Astrocyte of the spinal cord (primary cell): ENCODE results near the gene CHPT1.

Experiments
- DNase-seq: peaks from one replicate; pipeline ENCODE4 v3.0.0; 2011; ENCODE audit warnings: low read depth, low spot score
- H3K4me3 ChIP-seq: 2 replicates; pipeline ENCODE4 v1.5.1; 2011; ENCODE audit warnings: low read depth, mild to moderate bottlenecking, low read length, moderate library complexity
- CTCF ChIP-seq: IDR thresholded peaks from 2 replicates; pipeline ENCODE4 v1.5.1; 2012; ENCODE audit warnings: low read depth, mild to moderate bottlenecking, low read length, inconsistent platforms
- in situ Hi-C: cut with HindIII; loops from 2 replicates; pipeline ENCODE4 v1.10.0; 2017; ENCODE audit warnings: low sequenced_read_pairs

CHPT1 gene

GRCh38 chr12:101750152-101750551 is 52.7 kb downstream of the CHPT1 start:
- TF ChIP-seq CTCF: no peak
- in situ Hi-C loops: no loop called here
- H3K4me3 ChIP-seq: no peak overlapping the region
- no peak for DNase-seq

GRCh38 chr12:101759396-101760047 is 62.1 kb downstream of the CHPT1 start:
- no peak overlapping the region for H3K4me3 ChIP-seq
- peak; percentile 76 for TF ChIP-seq CTCF
- DNase-seq: peak; percentile 42
- in situ Hi-C loops: no loop called here

- in situ Hi-C loops: no loop called here
- no peak for DNase-seq
- no peak overlapping the region for H3K4me3 ChIP-seq
- no peak for TF ChIP-seq CTCF
Observed at GRCh38 chr12:101761350-101761749, 63.9 kb downstream of the CHPT1 start.

- TF ChIP-seq CTCF: no peak
- DNase-seq: no peak
- H3K4me3 ChIP-seq: no peak overlapping the region
- in situ Hi-C loops: no loop called here
Observed at GRCh38 chr12:101761781-101762180, 64.3 kb downstream of the CHPT1 start.

- TF ChIP-seq CTCF: no peak
- no peak for DNase-seq
- H3K4me3 ChIP-seq: no peak overlapping the region
- in situ Hi-C loops: no loop called here
Observed at GRCh38 chr12:101763246-101763931, 65.9 kb downstream of the CHPT1 start.

GRCh38 chr12:101764051-101764792 is 66.8 kb downstream of the CHPT1 start:
- TF ChIP-seq CTCF: no peak
- no peak overlapping the region for H3K4me3 ChIP-seq
- DNase-seq: no peak
- in situ Hi-C loops: no loop called here
